Spleen (tissue), 7 donors: ENCODE measurements around the gene GOLGA7B.

Experiments
- POLR2A ChIP-seq, 3 donors: fragments of 450-650 bp; IDR thresholded peaks; one replicate each; pipeline ENCODE4 v1.5.1; 2017; ENCODE audit warnings: antibody characterized with exemption in 3 of 3, mild to moderate bottlenecking in 1 of 3
- TF ChIP-seq, protein P1 (sequence below), 11 experiments: fragments of 200-600 bp in 7 of 11; fragments of 450-650 bp in 4 of 11; sonication (generic) in 4 of 11; IDR thresholded peaks in 8 of 11; conservative IDR thresholded peaks in 3 of 11; 1 replicate in 7 of 11; 2 replicates in 4 of 11; pipeline versions ENCODE4 v1.4.0 to v1.8.0; 2016 to 2021; ENCODE audit warnings: antibody characterized with exemption in 11 of 11, inconsistent platforms in 4 of 11, mild to moderate bottlenecking in 1 of 11
- donor health status: DM: no; HTN: no; CAD: no; lungs with moderate emphysema.
- donor health status: DM: no; HTN: no; CAD: no.
- donor health status: DM: no; HTN: no; CAD: no.

DNA sequence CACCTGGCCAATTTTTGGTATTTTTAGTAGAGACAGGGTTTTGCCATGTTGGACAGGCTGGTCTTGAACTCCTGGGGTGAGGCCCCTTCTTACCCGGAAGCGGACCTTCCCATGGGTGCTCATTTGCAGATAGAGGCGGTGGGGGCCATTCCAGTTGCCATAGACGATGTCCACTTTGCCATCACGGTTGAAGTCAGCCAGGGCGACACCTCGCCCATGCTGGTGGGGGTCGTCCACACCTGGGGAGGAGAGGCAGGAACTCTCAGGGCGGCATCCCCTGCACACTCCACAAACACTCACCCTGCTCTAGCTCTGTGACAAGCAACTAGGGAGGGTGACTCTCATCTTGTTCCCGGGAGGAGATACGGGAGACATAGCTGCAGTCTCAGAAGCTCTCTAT lies 54.9 kb downstream of the GOLGA7B start:
- TF ChIP-seq, protein P1, sequence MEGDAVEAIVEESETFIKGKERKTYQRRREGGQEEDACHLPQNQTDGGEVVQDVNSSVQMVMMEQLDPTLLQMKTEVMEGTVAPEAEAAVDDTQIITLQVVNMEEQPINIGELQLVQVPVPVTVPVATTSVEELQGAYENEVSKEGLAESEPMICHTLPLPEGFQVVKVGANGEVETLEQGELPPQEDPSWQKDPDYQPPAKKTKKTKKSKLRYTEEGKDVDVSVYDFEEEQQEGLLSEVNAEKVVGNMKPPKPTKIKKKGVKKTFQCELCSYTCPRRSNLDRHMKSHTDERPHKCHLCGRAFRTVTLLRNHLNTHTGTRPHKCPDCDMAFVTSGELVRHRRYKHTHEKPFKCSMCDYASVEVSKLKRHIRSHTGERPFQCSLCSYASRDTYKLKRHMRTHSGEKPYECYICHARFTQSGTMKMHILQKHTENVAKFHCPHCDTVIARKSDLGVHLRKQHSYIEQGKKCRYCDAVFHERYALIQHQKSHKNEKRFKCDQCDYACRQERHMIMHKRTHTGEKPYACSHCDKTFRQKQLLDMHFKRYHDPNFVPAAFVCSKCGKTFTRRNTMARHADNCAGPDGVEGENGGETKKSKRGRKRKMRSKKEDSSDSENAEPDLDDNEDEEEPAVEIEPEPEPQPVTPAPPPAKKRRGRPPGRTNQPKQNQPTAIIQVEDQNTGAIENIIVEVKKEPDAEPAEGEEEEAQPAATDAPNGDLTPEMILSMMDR (IDR thresholded peaks at IDR 0.05 in 8 of 11, conservative IDR thresholded peaks at IDR 0.05 in 3 of 11), result no peak
- no peak for TF ChIP-seq POLR2A (IDR thresholded peaks at IDR 0.05)
